NCI-H82 treated with DMSO at 0.1 percent for 48 hours (cell line): ENCODE data around the gene C1S.

Source experiments
- DNase-seq: peaks from one replicate; lab custom pipeline; 2025; ENCODE audit not compliant: unreplicated experiment; lab: John Stamatoyannopoulos, UW

C1S gene

DNA sequence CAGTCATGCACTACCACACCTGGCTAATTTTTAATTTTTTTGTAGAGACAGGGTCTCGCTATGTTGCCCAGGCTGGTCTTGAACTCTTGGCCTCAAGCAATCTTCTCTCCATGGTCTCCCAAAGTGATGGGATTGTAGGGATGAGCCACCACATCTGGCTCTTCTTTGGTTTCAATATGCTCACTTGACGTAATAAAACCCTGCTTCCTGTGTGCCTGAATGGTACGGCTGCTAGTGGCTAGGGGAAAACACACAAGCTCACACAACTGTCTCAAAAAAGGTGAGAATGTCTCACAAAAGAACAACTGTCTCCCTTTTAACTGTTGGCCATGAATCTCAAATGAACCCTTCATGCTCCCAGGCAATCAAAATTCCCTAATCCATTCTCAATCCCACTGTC, 15.0 kb downstream of the C1S start:
- no peak for DNase-seq

DNA sequence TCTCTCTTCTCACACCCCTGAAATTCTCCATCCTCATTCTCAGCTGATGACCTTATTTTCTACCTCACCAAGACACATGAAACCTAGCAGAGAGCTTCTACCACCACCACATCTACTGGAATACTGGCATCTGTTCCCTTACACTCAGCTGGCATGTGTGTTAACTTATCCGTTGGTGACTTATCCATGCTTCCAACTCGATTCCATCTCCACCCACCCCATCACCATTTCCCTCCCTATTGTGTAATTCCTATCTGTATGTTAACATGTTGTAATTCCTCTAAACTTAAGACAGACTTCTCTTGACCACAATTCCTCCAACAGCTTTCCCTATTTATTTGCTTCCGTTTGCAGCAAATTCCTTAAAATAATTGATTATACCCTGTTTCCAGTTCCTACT, 15.4 kb downstream of the C1S start:
- no peak for DNase-seq

DNA sequence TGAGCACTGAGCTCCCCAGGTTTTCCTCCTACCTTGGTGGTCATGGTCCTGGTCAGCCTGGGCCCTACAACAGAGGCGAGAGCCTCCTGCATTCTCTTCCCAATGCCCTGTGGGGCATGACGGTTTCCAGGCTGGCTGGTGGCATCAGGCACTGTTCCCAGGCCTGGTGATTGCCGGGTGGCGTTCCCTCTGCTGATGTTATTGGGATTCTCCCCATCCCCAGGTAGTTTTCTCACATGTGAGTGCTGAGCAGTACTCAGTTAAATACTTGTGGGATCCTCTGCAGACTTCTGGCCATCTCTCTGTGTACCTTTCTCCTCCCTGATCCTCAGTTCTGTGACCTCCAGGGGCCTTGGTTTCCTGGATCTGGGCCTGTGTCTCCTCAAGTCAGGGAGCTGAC, 16.0 kb downstream of the C1S start:
- DNase-seq = no peak

DNA sequence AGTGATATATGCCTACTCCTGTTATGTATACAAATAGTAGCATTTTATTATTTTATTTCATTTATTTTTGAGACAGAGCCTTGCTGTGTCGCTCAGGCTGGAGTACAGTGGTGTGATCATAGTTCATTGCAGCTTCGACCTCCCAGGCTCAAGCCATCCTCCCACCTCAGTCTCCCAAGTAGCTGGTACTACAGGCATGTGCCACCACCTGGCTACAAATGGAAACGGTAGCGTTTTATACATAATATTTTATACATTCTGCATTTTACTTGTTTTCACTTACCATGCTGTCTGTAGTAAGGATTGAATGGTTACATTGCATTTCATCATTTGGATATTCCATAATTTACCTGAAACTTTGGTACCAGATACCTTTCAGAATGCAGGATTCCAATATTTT, 17.6 kb downstream of the C1S start:
- no peak for DNase-seq

DNA sequence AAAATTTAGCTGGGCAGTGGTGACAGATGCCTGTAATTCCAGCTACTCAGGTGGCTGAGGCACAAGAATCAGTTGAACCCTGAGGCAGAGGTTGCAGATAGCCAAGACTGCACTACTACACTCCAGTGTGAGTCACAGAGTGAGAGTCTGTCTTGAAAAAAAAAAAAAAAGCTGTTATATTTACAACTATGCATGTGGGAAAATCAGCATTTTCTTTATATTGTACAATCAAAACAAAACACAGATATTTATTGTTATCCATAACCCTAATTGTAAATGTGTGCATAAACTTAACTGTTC, 19.3 kb downstream of the C1S start:
- no peak for DNase-seq

DNA sequence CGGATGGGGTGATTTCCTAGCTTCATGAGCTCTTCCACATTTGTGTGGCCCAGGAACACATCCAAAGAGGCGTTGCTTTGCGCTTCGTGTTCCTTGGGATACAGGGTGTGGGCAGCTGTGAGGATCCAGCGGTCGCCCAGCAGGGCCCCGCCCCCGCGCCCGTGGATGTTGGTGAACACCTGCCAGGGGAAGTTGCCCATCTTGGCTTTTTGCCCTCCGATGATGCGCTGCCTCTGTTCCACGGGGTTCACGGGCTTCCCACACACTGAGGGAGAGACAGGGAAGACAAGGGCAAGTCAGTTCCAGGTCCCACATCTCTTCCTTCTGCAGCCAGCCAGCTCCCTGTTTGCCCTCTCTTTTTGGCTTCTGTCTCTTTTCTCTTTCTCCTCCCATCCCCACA, 20.5 kb downstream of the C1S start:
- DNase-seq = no peak

DNA sequence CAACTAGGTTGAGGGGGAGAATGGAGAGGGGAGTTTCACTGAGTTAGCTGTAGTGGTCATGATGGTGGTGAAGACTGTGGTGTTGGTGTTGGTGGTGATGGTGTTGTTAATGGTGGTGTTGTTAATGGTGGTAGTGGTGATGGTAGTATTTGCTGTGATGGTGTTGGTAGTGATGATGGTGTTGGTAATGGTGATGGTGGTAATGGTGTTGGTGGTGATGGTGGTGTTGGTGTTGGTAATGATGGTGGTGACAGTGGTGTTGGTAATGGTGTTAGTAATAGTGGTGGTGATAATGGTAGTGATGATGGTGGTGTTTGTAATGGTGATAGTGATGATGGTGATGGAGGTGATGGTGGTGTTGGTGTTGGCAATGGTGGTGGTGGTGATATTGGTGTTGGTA, 22.6 kb downstream of the C1S start:
- DNase-seq = no peak

DNA sequence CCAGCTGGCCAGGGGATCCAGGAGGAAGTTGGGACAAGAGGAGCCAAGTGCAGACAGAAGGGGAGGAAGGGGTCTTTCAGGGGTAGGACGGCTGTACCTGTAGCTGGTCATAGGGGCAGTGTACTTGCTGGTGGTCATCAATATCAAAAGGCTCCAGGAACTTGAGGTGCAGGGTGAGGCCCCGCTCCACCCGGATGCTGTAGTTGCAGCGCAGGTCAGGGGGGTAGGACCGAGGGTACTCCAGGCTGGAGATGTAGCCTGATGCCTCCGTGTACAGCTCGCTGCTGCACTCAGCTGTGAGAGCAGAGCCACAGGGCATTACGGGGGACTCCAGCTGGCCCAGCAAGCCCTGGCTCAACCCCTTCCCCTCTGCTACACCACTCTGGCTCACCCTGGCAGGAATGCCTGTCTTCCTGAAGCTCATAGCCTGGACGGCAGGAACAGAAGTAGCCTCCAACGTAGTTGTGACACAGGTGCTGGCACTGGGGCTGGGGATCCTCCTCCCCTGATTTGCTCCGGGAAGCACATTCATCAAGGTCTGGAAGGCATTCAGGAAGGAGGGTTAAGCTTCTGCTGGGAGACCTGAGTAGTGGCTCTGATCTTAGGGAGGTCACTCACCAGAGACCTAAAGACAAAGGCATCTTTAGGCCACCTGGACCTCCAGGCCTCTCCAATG, 28.8 kb downstream of the C1S start:
- no peak for DNase-seq

DNA sequence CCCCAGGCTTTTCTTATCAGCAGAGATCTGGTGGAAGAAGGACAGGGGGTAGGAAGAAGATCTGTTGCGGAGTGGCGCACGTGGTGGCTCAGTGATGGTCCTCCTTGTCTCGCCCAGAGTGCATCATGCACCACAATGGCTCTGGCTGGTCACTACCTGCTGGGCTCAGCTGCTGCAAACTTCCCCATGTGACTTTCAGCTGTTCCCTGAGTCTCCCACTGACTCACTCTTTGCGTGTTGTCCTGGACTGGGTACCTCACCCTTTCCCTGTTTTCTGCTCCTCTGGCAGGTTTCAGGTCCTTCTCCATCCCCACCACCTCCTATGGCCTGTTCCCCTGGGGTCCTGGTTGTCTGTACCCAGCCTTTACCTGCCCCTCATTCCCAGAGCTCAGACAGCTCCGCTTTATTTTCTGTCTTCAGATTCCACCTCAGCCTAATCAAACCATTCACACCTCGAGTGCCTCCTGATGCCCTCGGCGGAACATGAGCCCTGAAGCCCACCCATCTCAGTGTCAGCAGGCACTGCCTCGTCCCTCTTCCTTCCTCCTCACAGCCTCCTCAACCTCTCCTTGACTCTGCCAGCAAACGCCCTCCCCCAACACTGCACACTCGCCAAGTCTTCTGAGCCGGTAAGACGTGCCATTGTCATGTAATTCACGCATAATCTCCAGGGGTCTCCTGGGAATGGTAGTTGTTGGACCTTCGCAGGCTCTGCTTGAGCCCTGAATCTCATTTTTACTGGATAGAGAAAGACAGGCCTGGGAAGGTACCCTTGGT, 29.9 kb downstream of the C1S start:
- peak; percentile 42 for DNase-seq

DNA sequence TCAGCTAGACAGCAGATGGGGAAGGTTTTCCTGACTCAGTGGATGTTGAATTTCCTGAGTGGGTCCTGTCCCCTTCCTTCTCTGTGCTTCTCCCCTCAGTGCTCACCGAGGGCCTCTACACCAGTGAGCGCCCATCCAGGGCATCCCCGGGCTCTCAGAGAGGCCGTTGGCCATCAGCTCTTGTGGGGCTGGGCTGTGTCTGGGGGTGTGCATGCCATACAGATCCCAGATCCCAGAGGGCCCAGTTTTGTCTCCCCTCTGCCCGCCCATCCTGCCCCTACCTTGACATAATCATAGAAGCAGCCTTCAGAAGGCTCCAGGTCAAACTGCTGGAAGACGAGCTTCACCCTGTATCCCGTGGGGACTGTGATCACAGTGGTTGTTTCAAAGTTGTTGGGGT, 30.7 kb downstream of the C1S start:
- DNase-seq = no peak

DNA sequence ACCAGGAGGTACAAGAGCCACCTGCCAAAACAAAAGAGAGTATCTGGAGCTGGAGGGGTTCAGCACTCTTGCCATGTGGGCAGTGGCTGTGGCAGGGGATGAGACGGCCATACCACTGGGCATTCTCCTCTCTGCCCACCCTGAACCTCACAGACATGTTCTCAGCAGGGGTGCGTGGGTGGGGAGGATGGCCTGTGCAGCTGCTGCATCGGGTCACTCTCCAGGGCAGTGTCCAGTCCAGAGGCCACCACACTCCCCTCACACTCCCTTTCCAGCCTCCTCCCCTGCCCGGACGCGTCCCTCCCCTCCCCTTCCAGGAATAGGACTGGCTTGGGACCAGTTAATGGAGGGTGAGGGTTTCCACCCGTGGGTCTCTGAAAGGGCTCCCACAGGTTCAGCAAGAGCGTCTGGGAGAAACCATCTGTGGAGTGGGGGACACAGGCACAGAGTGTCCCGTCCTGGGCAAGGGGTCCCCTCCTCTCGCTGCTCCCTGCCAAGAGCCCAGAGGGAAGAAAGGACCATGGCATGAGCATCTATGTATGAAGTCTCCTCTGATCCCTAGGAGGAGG, 31.2 kb downstream of the C1S start:
- DNase-seq = no peak

DNA sequence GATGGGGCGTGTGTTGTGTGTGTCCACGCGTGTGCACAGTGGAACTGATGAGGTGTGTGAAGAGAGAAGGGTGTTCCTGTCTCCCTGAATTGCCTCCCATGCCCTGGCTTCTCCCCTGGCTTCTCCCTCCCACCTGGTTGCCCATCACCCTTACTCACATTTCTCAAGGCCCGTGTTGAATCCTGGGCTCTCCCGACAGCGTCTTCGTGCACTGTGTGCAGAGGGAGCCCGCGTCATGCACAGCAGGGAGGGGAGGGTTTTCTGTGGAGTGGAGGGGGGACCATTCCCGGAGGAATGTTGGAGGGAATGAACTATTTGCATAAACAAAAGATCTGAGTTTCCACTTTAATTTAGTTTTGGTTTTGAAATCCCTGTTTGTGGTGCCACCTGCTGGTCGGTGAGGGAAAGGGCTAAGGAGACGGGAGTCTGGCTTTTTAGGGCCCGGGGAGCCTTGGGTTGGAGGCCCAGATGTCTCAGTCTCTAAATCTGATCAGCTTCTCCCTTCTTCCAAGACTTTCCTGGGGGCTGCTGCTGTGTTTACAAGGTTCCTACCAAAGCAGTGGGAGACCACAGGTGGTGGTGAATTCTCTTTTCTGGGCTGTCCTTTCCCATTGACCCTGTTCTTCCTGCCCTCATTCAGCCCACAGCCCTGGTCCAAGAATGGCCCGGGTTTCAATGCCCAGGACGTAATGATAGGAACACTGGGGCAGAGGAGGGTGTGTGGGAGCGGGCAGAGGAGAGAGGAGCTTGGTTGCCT, 31.9 kb downstream of the C1S start, which contains the start of gene C1R:
Gene C1R (minus strand): TSS at position 217 of the 757 bp plus-strand sequence. CDS start 57 bp downstream, at position 160.
- DNase-seq = peak; percentile 49

DNA sequence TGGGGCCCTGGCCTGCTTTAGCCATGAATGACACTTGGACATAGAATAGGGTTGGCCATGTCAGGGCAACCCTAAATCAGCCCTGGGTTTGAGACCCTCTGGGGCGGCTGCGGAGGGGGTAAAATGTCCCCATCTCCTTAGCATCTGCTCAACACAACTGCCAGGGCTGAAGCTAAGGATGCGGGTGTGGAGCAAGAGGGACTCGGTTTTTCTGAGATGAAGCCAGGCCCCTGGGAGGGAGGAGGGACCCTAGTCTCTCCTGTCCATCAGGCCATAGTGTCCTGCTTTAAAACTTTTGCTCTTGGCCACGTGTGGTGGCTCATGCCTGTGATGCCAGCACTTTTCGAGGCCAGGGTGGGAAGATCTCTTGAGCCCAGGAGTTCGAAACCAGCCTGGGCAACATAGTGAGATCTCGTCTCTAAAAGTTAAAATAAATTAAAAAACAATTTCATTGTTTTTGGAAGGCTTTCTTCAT, 32.5 kb downstream of the C1S start:
- no peak for DNase-seq

DNA sequence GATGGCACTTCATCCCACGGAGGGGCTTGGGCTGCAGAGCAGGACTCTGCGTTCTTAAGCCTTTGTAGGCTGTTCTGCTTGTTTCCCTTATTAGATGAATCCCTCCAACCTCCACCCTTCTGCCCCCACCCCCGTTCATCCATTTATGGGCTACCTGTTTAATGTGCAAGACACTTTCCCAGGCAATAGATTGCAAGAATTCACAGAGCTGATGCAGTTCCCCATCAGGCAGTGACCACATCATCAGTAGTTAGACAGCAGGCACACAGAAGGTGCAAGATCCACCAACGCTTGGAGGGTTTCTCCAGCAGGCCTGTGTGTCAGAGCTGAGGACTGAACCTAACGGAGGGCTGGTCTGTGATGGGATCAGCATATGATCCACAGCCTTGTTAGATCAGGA, 33.0 kb downstream of the C1S start:
- no peak for DNase-seq

DNA sequence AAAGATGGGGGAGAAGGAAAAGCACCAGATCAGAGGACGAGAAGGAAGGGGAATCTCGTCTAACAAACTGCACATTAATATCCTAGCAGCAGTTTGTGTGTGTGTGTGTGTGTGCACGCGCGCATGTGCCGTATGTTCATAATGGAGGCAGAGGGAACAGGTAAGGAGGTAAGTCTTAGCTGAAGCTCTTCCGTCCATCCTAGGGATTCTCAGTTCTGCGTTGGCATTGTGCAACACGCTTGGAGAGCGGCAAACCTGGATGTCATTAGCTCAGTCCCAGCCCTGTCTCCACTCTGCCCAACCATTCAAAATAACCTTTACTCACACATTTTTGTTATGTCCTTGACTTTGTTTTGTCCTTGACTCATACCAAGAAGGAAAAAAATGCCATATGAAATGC, 33.4 kb downstream of the C1S start:
- no peak for DNase-seq

DNA sequence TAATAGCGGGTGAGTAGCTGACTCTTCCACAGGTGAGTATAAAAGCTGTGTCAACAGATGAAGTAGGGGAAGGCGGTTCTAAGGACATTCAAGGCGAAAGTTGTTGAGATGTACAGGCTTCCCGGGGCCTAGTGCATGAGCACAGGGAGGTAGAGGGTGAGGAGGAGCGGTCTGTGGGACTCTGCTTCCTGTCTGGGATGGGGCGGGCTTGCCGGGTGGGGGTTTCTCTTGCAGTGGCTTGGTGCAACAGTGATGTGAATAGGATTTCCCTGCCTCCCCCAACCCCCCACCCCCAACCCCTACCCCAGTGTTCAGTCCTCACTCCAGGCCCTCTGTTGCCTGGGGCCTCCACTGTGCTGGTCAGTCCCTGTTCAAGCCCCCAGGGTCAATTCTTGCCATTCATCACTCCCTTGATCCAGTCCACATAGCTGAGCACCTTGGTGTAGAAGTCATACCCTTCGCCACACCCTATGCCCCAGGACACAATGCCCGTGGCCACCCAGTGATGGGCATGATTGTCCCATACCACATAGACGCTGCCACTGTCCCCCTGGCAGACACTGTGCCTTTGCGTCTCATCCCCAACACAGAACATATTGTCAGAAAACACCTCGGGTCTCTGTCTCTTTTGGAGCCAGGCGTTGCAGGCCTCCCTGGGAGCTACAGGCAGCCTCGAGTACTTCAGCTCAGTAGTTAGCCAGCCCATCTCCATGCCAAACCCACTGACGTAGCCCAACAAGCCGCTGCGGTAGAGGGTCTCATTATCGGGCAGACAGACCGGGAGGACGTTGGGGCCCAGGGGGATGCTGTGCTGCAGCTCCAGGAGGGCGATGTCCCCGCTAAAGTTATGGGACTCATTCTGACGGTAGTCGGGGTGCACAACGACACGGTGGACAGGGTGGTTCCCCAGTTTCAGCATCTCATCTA, 35.8 kb downstream of the C1S start:
- no peak for DNase-seq

DNA sequence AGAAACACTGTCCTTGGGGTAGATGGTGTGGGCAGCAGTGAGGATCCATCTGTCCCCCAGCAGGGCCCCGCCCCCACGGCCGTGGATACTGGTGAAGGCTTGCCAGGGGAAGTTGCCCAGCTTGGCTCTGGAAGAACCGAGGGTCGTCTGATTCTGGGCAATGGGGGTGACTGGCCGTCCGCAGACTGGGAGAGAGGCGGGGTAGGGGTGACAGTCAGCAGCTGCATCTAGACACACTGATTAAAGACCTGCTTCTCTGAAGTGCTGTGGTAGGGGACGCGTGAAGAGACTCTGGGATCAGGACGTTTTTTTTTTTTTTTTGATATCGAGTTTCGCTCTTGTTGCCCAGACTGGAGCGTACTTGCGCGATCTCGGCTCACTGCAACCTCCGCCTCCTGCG, 36.5 kb downstream of the C1S start:
- DNase-seq = no peak

DNA sequence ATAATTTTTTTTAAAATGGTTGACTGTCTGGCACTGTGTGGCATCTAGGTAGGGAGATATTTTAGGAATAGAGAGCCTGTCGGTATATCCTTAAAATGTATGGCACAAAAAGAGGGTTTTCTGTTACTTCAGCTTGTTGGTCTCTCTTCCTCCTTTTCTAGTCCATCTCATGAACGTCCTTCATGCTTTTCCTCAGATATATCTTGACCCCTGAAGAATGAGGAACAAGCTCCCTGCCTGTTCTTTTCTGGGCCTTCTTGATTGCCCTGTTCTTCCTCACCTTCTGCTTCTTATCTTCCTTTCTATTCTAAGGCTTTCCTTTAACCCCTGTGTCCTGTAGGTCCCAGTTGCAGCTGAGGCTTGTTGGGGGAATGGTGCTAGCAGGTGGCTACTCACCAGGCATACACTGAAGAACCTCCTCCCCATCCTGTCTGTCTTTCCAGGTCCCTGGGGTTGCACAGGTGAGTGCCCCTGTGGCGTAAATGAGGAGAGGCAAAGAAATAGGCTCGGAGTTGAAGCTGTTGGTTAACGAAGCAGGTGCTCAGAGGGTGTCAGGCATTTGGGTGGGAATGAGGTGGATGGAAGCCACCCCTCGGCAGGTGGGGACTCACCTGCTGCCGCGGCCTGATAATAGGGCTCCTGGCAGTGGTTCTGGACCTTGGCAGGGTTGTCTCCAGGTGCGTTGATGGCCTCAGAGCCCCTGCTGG, 38.9 kb downstream of the C1S start:
- DNase-seq = no peak

DNA sequence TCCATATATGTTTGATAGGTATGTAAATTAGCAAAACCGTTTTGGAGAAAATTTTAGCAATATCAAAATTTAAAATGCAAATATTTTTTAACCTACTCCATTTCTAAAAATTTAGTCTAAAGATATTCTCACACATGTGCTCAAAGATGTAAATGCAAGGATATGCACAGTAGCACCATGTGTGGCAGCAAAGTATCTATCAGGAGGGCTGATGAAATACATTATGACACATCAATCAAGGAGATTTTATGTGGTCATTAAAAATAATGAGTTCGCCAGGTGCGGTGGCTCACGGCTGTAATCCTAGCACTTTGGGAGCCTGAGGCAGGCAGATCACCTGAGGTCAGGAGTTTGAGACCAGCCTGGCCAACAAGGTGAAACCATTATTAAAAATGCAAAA, 39.7 kb downstream of the C1S start:
- no peak for DNase-seq

DNA sequence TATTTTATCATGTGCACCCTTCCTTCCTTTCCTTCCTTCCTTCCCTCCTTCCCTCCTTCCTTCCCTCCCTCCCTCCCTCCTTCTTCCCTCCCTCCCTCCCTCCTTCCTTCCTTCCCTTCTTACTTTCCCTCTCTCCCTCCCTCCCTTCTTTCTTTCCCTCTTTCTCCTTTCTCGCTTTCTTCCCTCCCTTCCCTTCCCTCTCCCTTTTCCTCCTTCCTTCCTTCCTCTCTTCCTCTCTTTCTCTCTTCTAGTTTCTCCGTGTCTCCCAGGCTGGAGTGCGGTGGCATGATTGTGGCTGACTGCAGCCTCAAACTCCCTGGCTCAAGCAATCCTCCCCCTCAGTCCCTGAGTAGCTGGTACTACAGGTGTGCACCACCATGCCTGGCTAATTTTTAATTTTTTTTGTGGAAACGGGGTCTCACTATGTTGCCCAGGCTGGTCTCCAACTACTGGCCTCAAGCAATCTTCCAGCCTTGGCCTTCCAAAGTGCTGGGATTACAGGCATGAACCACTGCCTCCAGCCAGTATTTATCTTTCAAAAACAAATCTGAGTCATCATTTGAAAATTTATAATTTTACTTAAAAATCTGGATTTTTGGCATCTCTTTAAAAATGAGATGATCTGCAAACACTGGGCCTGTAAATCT, 40.7 kb downstream of the C1S start:
- DNase-seq = no peak
